Astrocyte (in vitro differentiated cells and primary cell): ENCODE results near the gene B3GAT3. TPM values are rescaled to one million over a fixed set of nuclear protein-coding genes. Genes with fewer than 3 reads are reported as not detected.

Experiments used
- DNase-seq: peaks from one replicate; pipeline ENCODE4 v3.0.0-alpha.2; 2010; ENCODE audit warnings: low read depth
- FAIRE-seq: peaks from 2 replicates; lab custom pipeline; 2011; peaks lifted over from hg19 to GRCh38; lab: Jason Lieb, UNC
- H2AFZ ChIP-seq: 2 replicates; pipeline ENCODE4 v1.6.0; 2012; ENCODE audit warnings: low read depth, low read length, inconsistent platforms
- H3K27ac ChIP-seq: 2 replicates; pipeline ENCODE4 v1.5.1; 2011; ENCODE audit warnings: low read depth, low read length, inconsistent platforms
- H3K27me3 ChIP-seq: 2 replicates; pipeline ENCODE4 v1.6.0; 2011; ENCODE audit warnings: low read length, inconsistent platforms; ENCODE audit not compliant: insufficient read depth
- H3K36me3 ChIP-seq: 2 replicates; pipeline ENCODE4 v1.5.1; 2011; ENCODE audit warnings: low read length, inconsistent platforms; ENCODE audit not compliant: insufficient read depth
- H3K4me1 ChIP-seq: 2 replicates; pipeline ENCODE4 v1.5.1; 2011; ENCODE audit warnings: low read length, inconsistent platforms; ENCODE audit not compliant: insufficient read depth
- H3K4me2 ChIP-seq: 2 replicates; pipeline ENCODE4 v1.6.0; 2012; ENCODE audit warnings: low read length, inconsistent platforms
- H3K4me3 ChIP-seq: 2 replicates; pipeline ENCODE4 v1.5.1; 2011; ENCODE audit warnings: low read depth, mild to moderate bottlenecking, low read length, inconsistent platforms; ENCODE audit not compliant: insufficient read depth
- H3K79me2 ChIP-seq: 2 replicates; pipeline ENCODE4 v1.6.0; 2012; ENCODE audit warnings: mild to moderate bottlenecking, low read length, inconsistent platforms; ENCODE audit not compliant: insufficient read depth
- H3K9ac ChIP-seq: 2 replicates; pipeline ENCODE4 v1.6.0; 2012; ENCODE audit warnings: mild to moderate bottlenecking, low read length, inconsistent platforms
- H3K9me3 ChIP-seq: 2 replicates; pipeline ENCODE4 v1.5.1; 2012; ENCODE audit warnings: low read depth, mild to moderate bottlenecking, low read length, inconsistent platforms; ENCODE audit not compliant: insufficient read depth
- H4K20me1 ChIP-seq: 2 replicates; pipeline ENCODE4 v1.6.0; 2012; ENCODE audit warnings: low read length, inconsistent platforms; ENCODE audit not compliant: insufficient read depth
- H3K27ac Mint-ChIP-seq: one replicate; pipeline ENCODE4 v1.8.0; 2021; ENCODE audit warnings: mild to moderate bottlenecking, mixed read lengths; ENCODE audit not compliant: unreplicated experiment
- H3K27me3 Mint-ChIP-seq: one replicate; pipeline ENCODE4 v1.8.0; 2021; ENCODE audit warnings: low read depth, mixed read lengths; ENCODE audit not compliant: unreplicated experiment
- H3K36me3 Mint-ChIP-seq: one replicate; pipeline ENCODE4 v1.8.0; 2021; ENCODE audit warnings: low read depth, mixed read lengths; ENCODE audit not compliant: unreplicated experiment
- H3K4me1 Mint-ChIP-seq: one replicate; pipeline ENCODE4 v1.8.0; 2021; ENCODE audit warnings: low read depth, mixed read lengths; ENCODE audit not compliant: unreplicated experiment
- H3K4me3 Mint-ChIP-seq: one replicate; pipeline ENCODE4 v1.8.0; 2021; ENCODE audit warnings: mild to moderate bottlenecking, moderate library complexity, mixed read lengths; ENCODE audit not compliant: unreplicated experiment
- H3K9me3 Mint-ChIP-seq: one replicate; pipeline ENCODE4 v1.8.0; 2021; ENCODE audit warnings: mild to moderate bottlenecking, mixed read lengths; ENCODE audit not compliant: unreplicated experiment
- CTCF ChIP-seq: IDR thresholded peaks from 2 replicates; pipeline ENCODE4 v1.5.1; 2011; ENCODE audit warnings: low read depth, mild to moderate bottlenecking, inconsistent platforms, low read length, moderate library complexity; ENCODE audit not compliant: insufficient read depth
- EZH2 ChIP-seq: IDR thresholded peaks from 2 replicates; pipeline ENCODE4 v1.6.1; 2012; ENCODE audit warnings: mild to moderate bottlenecking, low read length, inconsistent platforms; ENCODE audit not compliant: insufficient read depth
- total RNA-seq: library from RNA; stranded (reverse); gene quantifications from 2 replicates; pipeline ENCODE4 v1.2.1, GENCODE V29; 2021

The B3GAT3 gene
- total RNA-seq, 1 donor from 2014 or later, result 52.4 TPM

GRCh38 chr11:62669420-62670161, 47.8 kb upstream of the B3GAT3 start:
- peaks cover 15% of the 10 kb centered on the region for H3K4me1 Mint-ChIP-seq
- Histone ChIP-seq H3K79me2 (peaks cover 69% of the 10 kb centered on the region), H3K27me3 (no peaks in the 10 kb centered on the region), H3K27ac (no peak overlapping the region), H3K4me2 (peak overlapping the region; percentile 25), H3K9me3 (no peaks in the 10 kb centered on the region), H3K4me1 (peaks cover 23% of the 10 kb centered on the region), H3K36me3 (peaks cover 7% of the 10 kb centered on the region), H3K9ac (no peak overlapping the region), H4K20me1 (peaks cover 24% of the 10 kb centered on the region), H3K4me3 (no peak overlapping the region), H2AFZ (no peak overlapping the region)
- H3K9me3 Mint-ChIP-seq, result no peaks in the 10 kb centered on the region
- H3K36me3 Mint-ChIP-seq, result peaks cover 9% of the 10 kb centered on the region
- DNase-seq (no peak), FAIRE-seq (no peak)
- H3K27ac Mint-ChIP-seq, result peak overlapping the region; percentile 58
- H3K4me3 Mint-ChIP-seq, result peak overlapping the region; percentile 92
- no peaks in the 10 kb centered on the region for H3K27me3 Mint-ChIP-seq
- TF ChIP-seq EZH2 (no peak), CTCF (no peak)

GRCh38 chr11:62667460-62667859, 45.7 kb upstream of the B3GAT3 start:
- H3K4me1 ChIP-seq, result peaks cover 23% of the 10 kb centered on the region
- no peak overlapping the region for H2AFZ ChIP-seq
- H4K20me1 ChIP-seq, result peaks cover 30% of the 10 kb centered on the region
- FAIRE-seq, result no peak
- Mint-ChIP-seq H3K36me3 (peaks cover 12% of the 10 kb centered on the region), H3K27ac (no peak overlapping the region), H3K4me1 (peaks cover 15% of the 10 kb centered on the region), H3K9me3 (no peaks in the 10 kb centered on the region), H3K27me3 (no peaks in the 10 kb centered on the region), H3K4me3 (peak overlapping the region; percentile 96)
- no peaks in the 10 kb centered on the region for H3K9me3 ChIP-seq
- no peak overlapping the region for H3K27ac ChIP-seq
- TF ChIP-seq CTCF (no peak), EZH2 (no peak)
- DNase-seq, result no peak
- H3K27me3 ChIP-seq, result no peaks in the 10 kb centered on the region
- H3K4me3 ChIP-seq, result no peak overlapping the region
- peaks cover 11% of the 10 kb centered on the region for H3K36me3 ChIP-seq
- H3K4me2 ChIP-seq, result peak overlapping the region; percentile 97
- H3K9ac ChIP-seq, result no peak overlapping the region
- peaks cover 69% of the 10 kb centered on the region for H3K79me2 ChIP-seq
